ENCODE measurements around the gene ABLIM3. TPM values are rescaled to one million over a fixed set of nuclear protein-coding genes. Genes with fewer than 3 reads are reported as not detected.
A peak's percentile ranks its signal among the peaks of the same experiment; 100 is the strongest.

ABLIM3 gene
- total and polyA plus RNA-seq, 11 donors, result 43.2 to 175 (median 97.8) TPM

- H3K27ac ChIP-seq, result no peak overlapping the region
- H3K36me3 ChIP-seq, result peaks cover 5 to 100% (median 96%) of the 10 kb centered on the region in 9 donors
- H3K9me3 ChIP-seq, result no peaks in the 10 kb centered on the region
- H3K4me3 ChIP-seq, result no peak overlapping the region
- TF ChIP-seq CTCF (IDR thresholded peaks at IDR 0.05), result no peak
- TF ChIP-seq POLR2A (IDR thresholded peaks at IDR 0.05), result no peak
- WGBS, 4 donors, result 88 to 91% (median 91%) methylated on average over 7 to 8 of the region's 8 CpGs
- H3K4me1 ChIP-seq, result no peaks in the 10 kb centered on the region
- no peaks in the 10 kb centered on the region for H3K27me3 ChIP-seq
- intact Hi-C loops (cut with DNase I), result loop anchor here in 1 of 10 donors (10.0 kb wide), 1 partner anchor 513 kb away; no protein-coding TSS in a partner anchor
- ATAC-seq, result no peak
- no peak for DNase-seq
Observed at GRCh38 chr5:149247726-149248125, 106.4 kb downstream of the ABLIM3 start.

- Histone ChIP-seq H3K27me3 (no peaks in the 10 kb centered on the region), H3K4me1 (no peaks in the 10 kb centered on the region), H3K36me3 (peaks cover 2 to 99% (median 79%) of the 10 kb centered on the region in 9 donors), H3K9me3 (no peaks in the 10 kb centered on the region), H3K4me3 (no peak overlapping the region), H3K27ac (no peak overlapping the region)
- no peak for DNase-seq
- ATAC-seq, result no peak
- intact Hi-C loops (cut with DNase I), result no loop called here
- WGBS, 4 donors, result 75 to 84% (median 79%) methylated on average over 4 of the region's 4 CpGs
- no peak for TF ChIP-seq POLR2A (IDR thresholded peaks at IDR 0.05)
- TF ChIP-seq CTCF (IDR thresholded peaks at IDR 0.05), result no peak
Observed at GRCh38 chr5:149251546-149251945, 110.3 kb downstream of the ABLIM3 start.

GRCh38 chr5:149254506-149254905, 113.2 kb downstream of the ABLIM3 start:
- peaks cover 2 to 85% (median 67%) of the 10 kb centered on the region in 9 donors for H3K36me3 ChIP-seq
- DNase-seq (no peak), ATAC-seq (peak in 2 of 4 donors; percentile 14 to 16)
- no peak for TF ChIP-seq CTCF (IDR thresholded peaks at IDR 0.05)
- no peak for TF ChIP-seq POLR2A (IDR thresholded peaks at IDR 0.05)
- intact Hi-C loops (cut with DNase I), result no loop called here
- H3K4me3 ChIP-seq, result no peak overlapping the region
- no peaks in the 10 kb centered on the region for H3K9me3 ChIP-seq
- no peak overlapping the region for H3K27ac ChIP-seq
- no peaks in the 10 kb centered on the region for H3K27me3 ChIP-seq
- no peaks in the 10 kb centered on the region for H3K4me1 ChIP-seq
- WGBS, 4 donors, result 57 to 72% (median 65%) methylated on average over 3 of the region's 3 CpGs

GRCh38 chr5:149256451-149256850, 115.2 kb downstream of the ABLIM3 start:
- Histone ChIP-seq H3K27ac (no peak overlapping the region), H3K4me3 (no peak overlapping the region), H3K27me3 (no peaks in the 10 kb centered on the region), H3K36me3 (peaks cover 0 to 66% (median 48%) of the 10 kb centered on the region in 9 donors), H3K4me1 (no peaks in the 10 kb centered on the region), H3K9me3 (no peaks in the 10 kb centered on the region)
- no peak for DNase-seq
- intact Hi-C loops (cut with DNase I), result no loop called here
- TF ChIP-seq POLR2A (IDR thresholded peaks at IDR 0.05) (no peak), CTCF (IDR thresholded peaks at IDR 0.05) (no peak)
- no peak for ATAC-seq
